Neural crest cell (in vitro differentiated cells): Measurements from ENCODE around the gene TRIP4. TPM values are rescaled to one million over a fixed set of nuclear protein-coding genes. Genes with fewer than 3 reads are reported as not detected.
A peak's percentile ranks its signal among the peaks of the same experiment; 100 is the strongest.

Source experiments
- DNase-seq: peaks from one replicate; pipeline ENCODE4 v3.0.0; 2021; ENCODE audit warnings: low read depth, mixed read lengths, low spot score
- H3K27ac Mint-ChIP-seq: one replicate; pipeline ENCODE4 v1.8.0; 2021; ENCODE audit warnings: mild to moderate bottlenecking, mixed read lengths; ENCODE audit not compliant: unreplicated experiment
- H3K27me3 Mint-ChIP-seq: 2 replicates; pipeline ENCODE4 v1.8.0; 2021; ENCODE audit warnings: low read depth, mild to moderate bottlenecking, mixed read lengths
- H3K36me3 Mint-ChIP-seq: 2 replicates; pipeline ENCODE4 v1.8.0; 2021; ENCODE audit warnings: low read depth, mild to moderate bottlenecking, mixed read lengths
- H3K4me1 Mint-ChIP-seq: 2 replicates; pipeline ENCODE4 v1.8.0; 2021; ENCODE audit warnings: mixed read lengths
- H3K4me3 Mint-ChIP-seq: one replicate; pipeline ENCODE4 v1.8.0; 2021; ENCODE audit warnings: mild to moderate bottlenecking, mixed read lengths
- H3K9me3 Mint-ChIP-seq: 2 replicates; pipeline ENCODE4 v1.8.0; 2021; ENCODE audit warnings: mixed read lengths
- CTCF ChIP-seq: fragments of 200-600 bp; sonication (generic); conservative IDR thresholded peaks from 2 replicates; pipeline ENCODE4 v1.5.0; 2021; ENCODE audit warnings: antibody characterized with exemption, mild to moderate bottlenecking
- total RNA-seq: library from RNA; stranded (reverse); gene quantifications from 2 replicates; pipeline ENCODE4 v1.2.1, GENCODE V29; 2021

Gene TRIP4
- total RNA-seq, 1 donor from 2014 or later = 20.8 TPM

- H3K4me1 Mint-ChIP-seq = no peaks in the 10 kb centered on the region
- no peak for TF ChIP-seq CTCF
- peak overlapping the region; percentile 15 for H3K27ac Mint-ChIP-seq
- DNase-seq = no peak
- no peaks in the 10 kb centered on the region for H3K9me3 Mint-ChIP-seq
- no peak overlapping the region for H3K4me3 Mint-ChIP-seq
- peaks cover 9% of the 10 kb centered on the region for H3K36me3 Mint-ChIP-seq
- H3K27me3 Mint-ChIP-seq = no peaks in the 10 kb centered on the region
These were observed 55.4 kb downstream of the TRIP4 start for GRCh38 chr15:64443016-64443415.

- Mint-ChIP-seq H3K9me3 (no peaks in the 10 kb centered on the region), H3K27ac (no peak overlapping the region), H3K4me1 (no peaks in the 10 kb centered on the region), H3K27me3 (no peaks in the 10 kb centered on the region), H3K4me3 (no peak overlapping the region), H3K36me3 (peaks cover 9% of the 10 kb centered on the region)
- no peak for DNase-seq
- TF ChIP-seq CTCF = no peak
These were observed 56.3 kb downstream of the TRIP4 start for GRCh38 chr15:64443747-64444621.

GRCh38 chr15:64444836-64445235 is 57.2 kb downstream of the TRIP4 start:
- no peaks in the 10 kb centered on the region for H3K27me3 Mint-ChIP-seq
- no peak overlapping the region for H3K4me3 Mint-ChIP-seq
- H3K4me1 Mint-ChIP-seq = no peaks in the 10 kb centered on the region
- peaks cover 9% of the 10 kb centered on the region for H3K36me3 Mint-ChIP-seq
- TF ChIP-seq CTCF = no peak
- H3K9me3 Mint-ChIP-seq = no peaks in the 10 kb centered on the region
- no peak overlapping the region for H3K27ac Mint-ChIP-seq
- DNase-seq = no peak

GRCh38 chr15:64447536-64448315 is 60.1 kb downstream of the TRIP4 start:
- Mint-ChIP-seq H3K9me3 (no peaks in the 10 kb centered on the region), H3K27ac (no peak overlapping the region), H3K4me3 (no peak overlapping the region), H3K4me1 (peaks cover 3% of the 10 kb centered on the region), H3K36me3 (peaks cover 4% of the 10 kb centered on the region), H3K27me3 (no peaks in the 10 kb centered on the region)
- no peak for TF ChIP-seq CTCF
- DNase-seq = no peak

- Mint-ChIP-seq H3K27me3 (no peaks in the 10 kb centered on the region), H3K4me1 (peaks cover 54% of the 10 kb centered on the region), H3K27ac (no peak overlapping the region), H3K9me3 (no peaks in the 10 kb centered on the region), H3K4me3 (peak overlapping the region; percentile 0), H3K36me3 (no peaks in the 10 kb centered on the region)
- no peak for DNase-seq
- no peak for TF ChIP-seq CTCF
These were observed 65.5 kb downstream of the TRIP4 start for GRCh38 chr15:64452988-64453688.
